Spinal cord (tissue), 10 donors: ENCODE data around the gene MSX2. TPM values are rescaled to one million over a fixed set of nuclear protein-coding genes. Genes with fewer than 3 reads are reported as not detected.

Experiments used
- DNase-seq, 6 donors: peaks; one replicate each; pipeline versions ENCODE4 v3.0.0 to v3.0.0-alpha.2; 2013 to 2015; ENCODE audit warnings: low spot score in 6 of 6, low read depth in 4 of 6
- H3K27ac ChIP-seq: one replicate; pipeline ENCODE4 v1.5.1; 2013; ENCODE audit warnings: low read depth, low read length, control low read depth
- H3K27me3 ChIP-seq: one replicate; pipeline ENCODE4 v1.6.1; 2013; ENCODE audit warnings: low read length; ENCODE audit not compliant: control insufficient read depth, insufficient read depth
- H3K36me3 ChIP-seq: one replicate; pipeline ENCODE4 v1.6.1; 2013; ENCODE audit warnings: low read length; ENCODE audit not compliant: control insufficient read depth, insufficient read depth
- H3K4me1 ChIP-seq: one replicate; pipeline ENCODE4 v1.6.1; 2013; ENCODE audit warnings: low read length; ENCODE audit not compliant: control insufficient read depth, insufficient read depth
- H3K4me3 ChIP-seq: one replicate; pipeline ENCODE4 v1.5.1; 2013; ENCODE audit warnings: low read depth, low read length, control low read depth
- H3K9me3 ChIP-seq: one replicate; pipeline ENCODE4 v1.6.1; 2013; ENCODE audit warnings: low read length; ENCODE audit not compliant: control insufficient read depth, insufficient read depth
- whole genome bisulfite sequencing: methylation state at CpG from one replicate; pipeline ENCODE4 v1.1.5; 2013; ENCODE audit warnings: missing lambda C conversion rate; ENCODE audit not compliant: insufficient coverage; 5-methylcytosine and 5-hydroxymethylcytosine counted together
- polyA plus RNA-seq, 2 donors: library from polyadenylated mRNA; unstranded; fragments of 120-200 nt; gene quantifications; one replicate each; pipeline ENCODE4 v1.2.1, GENCODE V29; 2013; ENCODE audit not compliant: insufficient read length in 2 of 2
- total RNA-seq, 2 donors: library from RNA; depleted of rRNA in 1 of 2; stranded (reverse); fragments of 120-200 nt in 1 of 2; fragments of >200 nt in 1 of 2; gene quantifications; one replicate each; pipeline versions ENCODE4 v1.2.3 to v1.2.4, GENCODE V29; 2013 to 2014
- donor health status: healthy.

Gene MSX2
- total and polyA plus RNA-seq, 4 donors = 2.6 to 7.3 (median 5.2) TPM

DNA sequence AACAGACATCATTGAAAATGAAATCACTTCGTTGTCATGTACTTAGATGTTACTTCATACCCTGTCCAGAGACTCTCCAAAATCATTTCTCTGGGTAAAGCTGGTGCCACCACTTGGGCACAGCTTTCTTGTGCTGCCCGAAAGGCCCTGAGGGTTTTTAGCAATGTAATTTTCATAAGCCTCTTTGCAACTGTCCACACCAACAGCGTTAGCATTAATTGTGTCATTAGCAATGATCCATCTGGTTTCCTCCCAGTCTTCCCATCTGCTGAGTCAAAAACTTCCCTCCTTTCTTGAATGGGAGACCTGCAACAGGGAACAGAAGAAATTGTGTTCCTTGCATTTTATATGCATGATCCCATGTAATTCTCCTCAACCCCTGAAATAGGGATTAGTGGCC, 8.6 kb upstream of the MSX2 start:
- 71% methylated on average over 3 of the region's 3 CpGs for WGBS
- peak in 1 of 6 donors; percentile 41 for DNase-seq
- H3K36me3 ChIP-seq = no peaks in the 10 kb centered on the region
- H3K27me3 ChIP-seq = peaks cover 34% of the 10 kb centered on the region
- H3K27ac ChIP-seq = no peak overlapping the region
- H3K4me3 ChIP-seq = no peak overlapping the region
- H3K4me1 ChIP-seq = peaks cover 12% of the 10 kb centered on the region
- H3K9me3 ChIP-seq = no peaks in the 10 kb centered on the region

DNA sequence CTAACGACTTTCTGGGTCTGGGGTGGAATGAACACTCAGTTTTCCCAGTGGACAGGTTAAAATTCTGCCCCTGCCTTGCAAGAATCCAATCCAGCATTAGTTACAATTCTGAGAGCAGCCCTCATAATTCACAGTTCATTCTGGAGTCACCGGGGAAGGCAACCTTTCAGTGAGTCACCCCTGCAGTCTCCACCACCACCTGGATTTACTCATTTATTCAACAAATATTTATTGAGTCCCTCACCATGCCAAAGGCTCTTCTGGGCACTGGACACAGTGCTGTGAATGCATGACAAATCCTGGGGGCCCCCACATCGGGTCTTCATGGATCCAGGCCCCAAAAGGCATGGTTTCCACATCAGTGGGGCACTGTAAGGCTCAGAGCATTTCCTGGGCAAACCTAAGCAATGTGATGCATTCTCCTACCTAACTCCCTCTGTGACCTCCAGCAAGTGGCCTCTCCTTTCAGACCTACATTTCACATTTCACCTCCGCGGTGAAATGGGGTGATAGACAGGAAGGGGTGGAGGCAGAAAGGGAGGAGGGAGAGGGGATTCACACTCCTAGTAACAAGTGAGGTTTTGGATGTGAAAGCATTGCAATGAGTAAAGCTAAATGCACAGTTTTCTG, 6.4 kb upstream of the MSX2 start:
- Histone ChIP-seq H3K4me1 (peaks cover 17% of the 10 kb centered on the region), H3K36me3 (no peaks in the 10 kb centered on the region), H3K27ac (no peak overlapping the region), H3K9me3 (no peaks in the 10 kb centered on the region), H3K27me3 (peaks cover 56% of the 10 kb centered on the region), H3K4me3 (no peak overlapping the region)
- no peak for DNase-seq
- 56% methylated on average over 2 of the region's 5 CpGs for WGBS

DNA sequence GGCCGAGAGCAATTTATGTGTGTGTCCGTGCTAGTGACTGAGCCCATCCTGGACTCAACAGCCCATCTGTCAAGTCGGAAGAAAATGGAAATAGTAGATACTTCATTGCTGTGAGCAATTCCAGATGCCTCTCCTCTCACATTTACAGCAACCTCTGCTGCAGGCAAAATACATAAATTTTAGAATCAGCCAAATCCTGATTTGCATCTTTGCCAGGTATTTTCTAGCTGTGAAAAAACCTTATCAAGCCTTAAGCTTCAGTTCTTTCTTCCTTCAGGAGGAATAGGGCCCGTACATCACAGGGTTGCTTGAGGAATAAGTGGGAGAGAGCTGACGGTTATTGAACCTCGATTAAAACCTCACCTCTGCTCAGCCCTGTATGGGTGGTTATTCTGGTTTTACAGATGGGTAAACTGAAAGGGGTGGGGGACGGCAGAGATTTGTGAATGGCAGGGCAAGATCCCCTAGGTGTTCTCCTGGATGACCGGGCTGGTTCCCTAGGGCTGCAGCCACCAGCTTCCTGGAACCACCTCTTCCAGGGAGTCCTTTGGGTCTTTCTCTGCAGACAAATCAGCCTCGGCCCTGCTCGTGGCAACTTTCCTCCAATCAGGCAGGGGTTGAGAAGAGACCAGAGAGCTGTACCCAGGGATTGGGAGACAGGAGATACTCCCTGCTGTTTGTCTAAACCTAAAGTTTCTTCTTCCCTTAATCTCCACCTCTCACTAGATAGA, 5.3 kb upstream of the MSX2 start:
- no peak overlapping the region for H3K4me3 ChIP-seq
- no peak overlapping the region for H3K27ac ChIP-seq
- DNase-seq = no peak
- no peaks in the 10 kb centered on the region for H3K36me3 ChIP-seq
- no peaks in the 10 kb centered on the region for H3K9me3 ChIP-seq
- H3K27me3 ChIP-seq = peaks cover 67% of the 10 kb centered on the region
- peaks cover 21% of the 10 kb centered on the region for H3K4me1 ChIP-seq
- 59% methylated on average over 4 of the region's 10 CpGs for WGBS

DNA sequence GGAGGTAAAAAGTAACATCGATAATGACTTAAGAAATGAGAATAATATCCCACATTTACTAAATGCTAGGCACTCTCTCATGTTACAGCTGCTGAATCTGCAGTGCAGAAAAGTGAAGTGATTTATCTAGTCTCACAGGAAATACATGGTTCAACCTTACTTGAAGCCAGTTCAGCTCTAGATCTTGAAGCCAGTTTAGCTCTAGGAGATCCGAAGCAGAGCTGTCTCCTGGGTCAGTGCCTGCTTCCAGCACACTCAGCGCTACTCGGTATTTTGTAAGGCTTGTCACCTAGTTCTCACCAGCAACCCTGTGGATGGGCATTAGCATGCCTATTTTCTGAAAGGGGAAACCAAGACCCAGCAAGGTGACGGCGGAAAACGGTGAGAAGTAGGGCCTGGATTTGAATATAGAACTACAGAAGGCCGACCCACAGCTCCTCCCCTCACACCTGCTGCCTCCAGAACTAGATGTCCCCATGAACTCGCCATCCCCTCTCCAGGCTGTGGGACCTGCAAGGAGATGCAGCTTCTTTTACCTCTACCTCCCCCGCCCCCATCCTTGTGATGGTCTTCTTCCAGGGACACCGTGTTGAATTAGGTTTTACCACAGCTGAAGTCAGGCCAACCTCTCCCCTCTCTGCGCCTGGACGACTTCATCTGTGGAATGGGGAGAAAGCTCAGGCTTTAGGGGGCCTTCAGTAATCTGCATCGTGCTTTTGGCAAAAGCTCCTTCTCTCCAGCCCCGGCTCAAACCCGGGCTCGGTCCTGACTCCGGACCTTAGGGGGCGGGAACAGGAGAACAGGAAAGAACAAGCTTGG, 4.4 kb upstream of the MSX2 start:
- H3K4me3 ChIP-seq = peak overlapping the region; percentile 2
- H3K4me1 ChIP-seq = peaks cover 24% of the 10 kb centered on the region
- no peak overlapping the region for H3K27ac ChIP-seq
- peaks cover 76% of the 10 kb centered on the region for H3K27me3 ChIP-seq
- WGBS = 44% methylated on average over 12 of the region's 19 CpGs
- H3K36me3 ChIP-seq = no peaks in the 10 kb centered on the region
- no peaks in the 10 kb centered on the region for H3K9me3 ChIP-seq
- DNase-seq = peak in 1 of 6 donors; percentile 4

DNA sequence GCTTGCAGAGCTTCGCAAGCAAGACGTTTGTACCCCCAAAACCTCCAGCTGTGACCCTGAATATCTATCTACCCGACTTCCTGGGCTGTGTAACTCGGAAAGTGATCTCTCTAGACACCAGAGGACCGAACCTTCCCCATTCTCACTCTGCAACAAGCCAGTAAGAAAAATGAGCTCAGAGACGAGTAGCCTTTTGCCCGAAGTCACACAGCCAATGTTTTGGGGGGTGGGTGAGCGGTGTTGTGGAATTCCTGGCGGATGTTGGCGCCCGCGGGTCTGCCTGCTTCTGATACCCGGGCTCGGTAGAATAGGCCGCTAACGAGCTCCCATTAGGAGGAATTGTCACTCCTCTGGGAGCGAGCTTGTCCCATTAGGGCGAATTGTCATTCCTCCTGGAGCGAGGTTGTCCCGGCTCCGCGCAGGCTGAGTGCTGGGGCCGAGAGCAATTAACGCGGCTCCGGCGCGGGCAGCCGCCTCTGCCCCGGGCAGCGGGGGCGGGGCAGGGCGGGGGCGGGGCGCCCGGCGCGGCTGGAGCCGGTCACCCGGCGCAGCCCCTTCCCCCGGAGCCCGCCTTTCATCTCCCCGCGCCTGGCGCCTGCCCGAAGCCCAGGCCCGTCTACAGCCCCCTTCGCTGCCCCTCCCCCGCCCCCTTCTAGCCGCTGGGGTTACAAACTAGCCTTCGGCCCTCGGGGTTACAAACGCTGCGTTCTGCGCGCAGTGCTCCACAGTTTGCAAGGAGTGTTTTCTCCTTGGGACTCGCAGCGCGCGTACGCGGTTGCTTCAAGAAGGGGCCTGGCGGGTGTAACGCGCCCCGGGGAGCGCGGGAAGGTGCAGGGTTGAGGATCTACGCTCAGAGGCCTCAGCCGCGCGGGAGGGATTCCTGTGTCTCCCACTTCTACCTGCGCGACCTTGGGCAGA, 3.5 kb upstream of the MSX2 start:
- peaks cover 84% of the 10 kb centered on the region for H3K27me3 ChIP-seq
- WGBS = 4% methylated on average over 72 of the region's 75 CpGs
- H3K36me3 ChIP-seq = no peaks in the 10 kb centered on the region
- no peak overlapping the region for H3K27ac ChIP-seq
- no peaks in the 10 kb centered on the region for H3K9me3 ChIP-seq
- DNase-seq = peak in 2 of 6 donors; percentile 35 to 37
- H3K4me1 ChIP-seq = peaks cover 30% of the 10 kb centered on the region
- H3K4me3 ChIP-seq = peak overlapping the region; percentile 10

DNA sequence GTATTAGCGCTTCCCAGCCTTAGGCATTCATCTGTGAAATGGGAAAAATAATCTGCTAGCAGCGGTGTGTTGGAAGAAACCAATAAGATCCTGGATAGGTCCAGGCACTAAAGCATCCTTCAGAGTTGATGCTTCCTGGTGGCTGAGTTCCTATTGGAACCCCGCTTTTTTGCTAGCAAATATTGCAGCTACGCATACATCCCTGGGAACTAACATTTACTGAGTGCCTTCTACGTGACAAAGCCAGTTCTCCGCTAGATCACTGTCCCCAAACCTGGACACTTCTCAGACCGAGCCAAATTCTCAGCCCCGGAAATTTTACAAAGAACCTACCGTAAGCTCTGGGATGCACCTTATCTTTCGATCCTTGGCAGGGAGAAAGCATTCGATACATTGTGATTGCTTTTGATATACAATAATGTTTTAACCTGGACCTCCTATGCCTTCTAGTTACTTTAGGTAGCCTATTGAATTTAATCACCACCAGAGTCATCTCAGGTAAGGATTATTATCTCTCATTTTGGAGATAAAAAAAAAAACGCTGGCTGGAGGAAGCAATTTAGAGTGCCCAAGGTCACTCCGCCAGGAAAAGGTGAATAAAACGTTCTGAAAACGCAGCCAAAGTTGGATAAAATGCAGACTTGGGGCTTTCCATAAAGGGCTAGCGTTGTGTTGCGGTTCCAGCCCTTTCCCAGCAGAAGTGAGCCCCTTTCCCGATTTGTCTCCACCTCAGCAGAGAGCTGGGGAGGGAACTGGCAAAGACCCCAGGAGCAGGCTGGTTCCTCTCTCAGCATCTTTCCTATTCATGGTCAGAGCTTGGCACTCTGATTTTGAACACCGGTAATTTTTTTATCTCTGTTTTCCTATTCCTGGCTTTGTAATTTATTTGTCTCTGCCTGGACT, 2.6 kb upstream of the MSX2 start:
- Histone ChIP-seq H3K9me3 (no peaks in the 10 kb centered on the region), H3K27ac (no peak overlapping the region), H3K27me3 (peaks cover 93% of the 10 kb centered on the region), H3K36me3 (no peaks in the 10 kb centered on the region), H3K4me3 (peak overlapping the region; percentile 10), H3K4me1 (peaks cover 31% of the 10 kb centered on the region)
- WGBS = 25% methylated on average over 9 of the region's 19 CpGs
- peak in 2 of 6 donors; percentile 25 to 35 for DNase-seq

DNA sequence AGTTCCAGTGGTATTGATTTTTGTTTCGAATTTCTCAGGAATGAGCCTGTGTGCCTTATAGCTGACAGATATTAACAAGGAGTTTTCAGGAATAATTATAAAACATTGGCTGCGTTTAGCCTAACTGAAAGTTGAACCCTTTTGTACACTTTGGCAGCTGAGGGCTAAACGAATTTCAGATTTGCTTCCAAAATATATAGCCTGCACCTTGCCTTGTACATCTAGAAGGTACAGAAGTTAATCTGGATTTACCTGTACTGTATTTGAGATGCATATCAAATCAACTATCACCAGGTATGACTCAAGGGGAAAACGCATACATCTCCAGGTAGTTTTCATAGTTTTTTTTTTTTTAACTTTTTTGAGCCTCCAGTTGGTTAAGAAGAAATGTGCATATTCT, 1.9 kb upstream of the MSX2 start:
- peaks cover 34% of the 10 kb centered on the region for H3K4me1 ChIP-seq
- WGBS = no CpG with 5 or more reads among the region's 4 CpGs
- peaks cover 97% of the 10 kb centered on the region for H3K27me3 ChIP-seq
- no peak for DNase-seq
- H3K9me3 ChIP-seq = no peaks in the 10 kb centered on the region
- H3K4me3 ChIP-seq = no peak overlapping the region
- H3K36me3 ChIP-seq = no peaks in the 10 kb centered on the region
- no peak overlapping the region for H3K27ac ChIP-seq

DNA sequence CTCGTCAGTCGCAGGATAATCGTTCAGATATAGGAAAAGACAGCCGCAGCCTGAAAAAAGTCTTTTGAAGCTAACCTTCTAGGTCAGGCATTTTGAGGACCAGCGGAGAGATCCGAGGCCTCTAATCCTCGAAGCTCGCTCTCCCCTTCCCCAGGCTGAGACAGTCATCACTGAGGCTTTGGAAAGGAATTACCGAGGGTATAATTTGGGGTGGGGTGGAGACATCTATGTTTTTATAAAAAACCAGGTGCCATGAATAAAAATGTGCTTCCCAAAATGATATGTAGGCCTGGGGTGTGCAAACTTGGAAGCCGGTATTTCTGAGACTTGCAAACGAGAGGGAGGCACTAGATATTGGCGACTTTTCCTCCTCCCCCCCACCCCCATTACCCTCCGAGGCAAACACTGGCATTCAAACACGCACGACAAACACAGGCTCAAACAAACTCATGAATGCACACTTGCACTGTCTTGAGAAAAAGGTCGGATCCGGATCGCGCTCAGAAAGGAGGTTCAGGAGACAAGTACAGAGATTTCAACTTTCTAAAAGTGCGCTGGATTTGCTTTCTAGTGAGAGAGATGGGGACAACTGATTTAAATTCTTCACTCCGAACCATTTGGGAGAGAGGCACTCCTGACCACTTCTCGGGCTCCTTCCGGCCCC, 935 bp upstream of the MSX2 start:
- H3K27ac ChIP-seq = peak overlapping the region; percentile 29
- H3K36me3 ChIP-seq = no peaks in the 10 kb centered on the region
- peak overlapping the region; percentile 49 for H3K4me3 ChIP-seq
- WGBS = 15% methylated on average over 11 of the region's 23 CpGs
- peaks cover 98% of the 10 kb centered on the region for H3K27me3 ChIP-seq
- H3K4me1 ChIP-seq = peaks cover 31% of the 10 kb centered on the region
- DNase-seq = peak in 1 of 6 donors; percentile 2
- H3K9me3 ChIP-seq = no peaks in the 10 kb centered on the region
